Gastroesophageal sphincter (tissue), 3 donors: ENCODE measurements around the gene ZSCAN32.

Experiments
- EP300 ChIP-seq: sonication (generic); formaldehyde crosslinking; IDR thresholded peaks from one replicate; pipeline ENCODE4 v1.6.1; 2017; ENCODE audit warnings: antibody characterized with exemption, mild to moderate bottlenecking
- POLR2A ChIP-seq, 2 donors: fragments of 450-650 bp; IDR thresholded peaks; one replicate each; pipeline ENCODE4 v1.6.1; 2017; ENCODE audit warnings: antibody characterized with exemption in 2 of 2, mild to moderate bottlenecking in 2 of 2, moderate library complexity in 1 of 2
- POLR2AphosphoS5 ChIP-seq: sonication (generic); formaldehyde crosslinking; IDR thresholded peaks from one replicate; pipeline ENCODE4 v1.6.1; 2017; ENCODE audit warnings: antibody characterized with exemption
- TF ChIP-seq, protein P1 (sequence below), 4 experiments: fragments of 200-600 bp in 2 of 4; fragments of 450-650 bp in 2 of 4; sonication (generic) in 1 of 4; IDR thresholded peaks; one replicate each; pipeline ENCODE4 v1.5.1; 2017 to 2019; ENCODE audit warnings: antibody characterized with exemption in 4 of 4, mild to moderate bottlenecking in 2 of 4, moderate library complexity in 2 of 4

DNA sequence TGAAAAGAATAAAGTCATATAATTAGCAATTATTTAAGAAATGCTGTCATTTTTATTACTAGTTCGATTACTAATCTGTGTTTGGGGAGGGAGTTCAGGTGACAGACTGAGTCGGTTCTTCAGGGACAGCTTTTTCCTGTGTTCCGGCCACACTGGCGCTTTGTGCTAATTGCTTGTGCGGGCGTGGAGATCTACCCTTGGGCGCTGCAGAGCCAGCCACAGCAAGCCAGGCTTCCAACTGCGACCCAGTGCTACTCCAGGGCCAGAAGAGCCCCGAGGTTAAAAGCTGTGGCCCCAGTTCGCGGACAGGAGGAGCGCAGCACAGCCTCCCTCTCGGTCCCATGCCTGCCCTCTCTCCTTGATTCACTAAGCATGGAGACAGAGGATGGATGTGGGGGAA, 51.6 kb downstream of the ZSCAN32 start:
- TF ChIP-seq, protein P1, sequence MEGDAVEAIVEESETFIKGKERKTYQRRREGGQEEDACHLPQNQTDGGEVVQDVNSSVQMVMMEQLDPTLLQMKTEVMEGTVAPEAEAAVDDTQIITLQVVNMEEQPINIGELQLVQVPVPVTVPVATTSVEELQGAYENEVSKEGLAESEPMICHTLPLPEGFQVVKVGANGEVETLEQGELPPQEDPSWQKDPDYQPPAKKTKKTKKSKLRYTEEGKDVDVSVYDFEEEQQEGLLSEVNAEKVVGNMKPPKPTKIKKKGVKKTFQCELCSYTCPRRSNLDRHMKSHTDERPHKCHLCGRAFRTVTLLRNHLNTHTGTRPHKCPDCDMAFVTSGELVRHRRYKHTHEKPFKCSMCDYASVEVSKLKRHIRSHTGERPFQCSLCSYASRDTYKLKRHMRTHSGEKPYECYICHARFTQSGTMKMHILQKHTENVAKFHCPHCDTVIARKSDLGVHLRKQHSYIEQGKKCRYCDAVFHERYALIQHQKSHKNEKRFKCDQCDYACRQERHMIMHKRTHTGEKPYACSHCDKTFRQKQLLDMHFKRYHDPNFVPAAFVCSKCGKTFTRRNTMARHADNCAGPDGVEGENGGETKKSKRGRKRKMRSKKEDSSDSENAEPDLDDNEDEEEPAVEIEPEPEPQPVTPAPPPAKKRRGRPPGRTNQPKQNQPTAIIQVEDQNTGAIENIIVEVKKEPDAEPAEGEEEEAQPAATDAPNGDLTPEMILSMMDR (IDR thresholded peaks at IDR 0.05) = no peak
- TF ChIP-seq POLR2A (IDR thresholded peaks at IDR 0.05) = no peak
- TF ChIP-seq POLR2AphosphoS5 = no peak
- TF ChIP-seq EP300 = no peak
